HepG2 (cell line): Measurements from ENCODE around the gene FAM83E.

ENCODE experiments used
- CBX2 ChIP-seq, 2 experiments: fragments of 200-600 bp in 1 of 2; sonication (generic); formaldehyde crosslinking in 1 of 2; IDR thresholded peaks; 2 replicates each; pipeline versions ENCODE4 v1.7.0 to v1.8.1; 2018 to 2022; ENCODE audit warnings: low read depth in 2 of 2, low read length in 1 of 2, mild to moderate bottlenecking in 1 of 2, missing genetic modification reagents in 1 of 2
- POLR2AphosphoS5 ChIP-seq: IDR thresholded peaks from 2 replicates; pipeline ENCODE4 v1.6.1; 2012; ENCODE audit warnings: low read depth, low read length
- SIX4 ChIP-seq: sonication (generic); formaldehyde crosslinking; IDR thresholded peaks from 2 replicates; pipeline ENCODE4 v1.4.0; 2020; ENCODE audit warnings: missing genetic modification reagents
- TCF7 ChIP-seq: sonication (generic); IDR thresholded peaks from 2 replicates; pipeline ENCODE4 v1.6.1; 2016; ENCODE audit warnings: antibody characterized with exemption, low read depth
- ZFP36L1 ChIP-seq: sonication (generic); formaldehyde crosslinking; IDR thresholded peaks from 2 replicates; pipeline ENCODE4 v1.8.0; 2022; ENCODE audit warnings: mild to moderate bottlenecking, missing genetic modification reagents, moderate library complexity
- TF ChIP-seq, protein P1 (sequence below), 2 experiments: sonication (generic) in 1 of 2; formaldehyde crosslinking in 1 of 2; IDR thresholded peaks; 2 replicates each; pipeline versions ENCODE4 v1.5.1 to v1.6.1; 2011 to 2020; ENCODE audit warnings: borderline replicate concordance in 1 of 2, low read depth in 1 of 2, low read length in 1 of 2, mild to moderate bottlenecking in 1 of 2, missing genetic modification reagents in 1 of 2, moderate library complexity in 1 of 2

DNA sequence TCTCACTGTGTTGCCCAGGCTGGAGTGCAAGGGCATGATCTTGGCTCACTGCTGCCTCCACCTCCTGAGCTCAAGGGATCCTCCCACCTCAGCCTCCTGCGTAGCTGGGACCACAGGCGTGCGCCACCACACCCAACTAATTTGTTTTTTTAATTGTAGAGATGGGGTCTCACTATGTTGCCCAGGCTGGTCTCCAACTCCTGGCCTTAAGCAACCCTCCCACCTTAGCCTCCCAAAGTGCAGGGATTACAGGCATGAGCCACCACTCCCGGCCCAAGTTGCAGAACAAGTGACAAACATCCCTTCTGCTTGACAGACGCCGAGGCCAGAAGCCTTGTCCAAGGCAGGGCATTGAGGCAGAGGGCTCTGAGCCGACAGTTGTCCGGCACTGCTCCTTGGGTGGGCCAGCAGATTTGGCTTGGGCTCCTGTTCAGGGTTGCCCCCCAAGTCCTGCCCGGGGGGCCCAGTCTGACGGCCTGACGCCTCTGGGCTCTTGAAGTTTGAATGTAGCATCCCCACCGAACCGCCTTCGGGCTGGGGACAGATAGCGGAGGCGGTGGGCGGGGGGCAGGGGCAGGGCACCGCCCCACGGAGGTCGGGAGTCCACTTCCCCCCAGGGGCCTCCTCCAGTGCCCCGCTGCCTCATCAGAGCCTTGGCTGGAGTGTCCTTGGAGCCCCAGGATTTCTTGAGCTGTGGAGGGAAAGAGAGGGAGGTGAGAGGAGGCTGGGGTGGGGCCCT is 14.0 kb downstream of the FAM83E start:
- TF ChIP-seq SIX4 (no peak), ZFP36L1 (no peak), POLR2AphosphoS5 (no peak), CBX2 (IDR thresholded peaks at IDR 0.05; ENCODE audit: low read depth, low read length) (no peak), CBX2 (CRISPR knock-in tag; IDR thresholded peaks at IDR 0.05; ENCODE audit: low read depth) (no peak), TCF7 (no peak)
- TF ChIP-seq, protein P1, sequence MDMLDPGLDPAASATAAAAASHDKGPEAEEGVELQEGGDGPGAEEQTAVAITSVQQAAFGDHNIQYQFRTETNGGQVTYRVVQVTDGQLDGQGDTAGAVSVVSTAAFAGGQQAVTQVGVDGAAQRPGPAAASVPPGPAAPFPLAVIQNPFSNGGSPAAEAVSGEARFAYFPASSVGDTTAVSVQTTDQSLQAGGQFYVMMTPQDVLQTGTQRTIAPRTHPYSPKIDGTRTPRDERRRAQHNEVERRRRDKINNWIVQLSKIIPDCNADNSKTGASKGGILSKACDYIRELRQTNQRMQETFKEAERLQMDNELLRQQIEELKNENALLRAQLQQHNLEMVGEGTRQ (IDR thresholded peaks at IDR 0.05; ENCODE audit: low read depth, low read length): no peak
- TF ChIP-seq, protein P1 (CRISPR knock-in tag; IDR thresholded peaks at IDR 0.05; ENCODE audit: borderline replicate concordance): no peak
